GM21526 (cell line): ENCODE data around the gene KSR2.
"Not testable (repeated sequence)": the region's sequence is repeated elsewhere in the genome, so short reads cannot be mapped to it uniquely, and the experiment has no call there.

ENCODE experiments used
- ATAC-seq: cut with Tn5 transposase; IDR thresholded peaks from one replicate; pipeline ENCODE4 v1.9.1; 2021; ENCODE audit warnings: moderate library complexity; ENCODE audit not compliant: unreplicated experiment, low FRiP score

The KSR2 gene

GRCh38 chr12:117968826-117969659 lies at the start of gene KSR2:
Gene KSR2 (minus strand): TSS chr12:117968990. CDS start chr12:117968255, 735 bp downstream.
- ATAC-seq = peak; percentile 89

- ATAC-seq = no peak
These were observed 49.1 kb upstream of the KSR2 start for GRCh38 chr12:118017926-118018325.

GRCh38 chr12:118016424-118017264 lies 47.9 kb upstream of the KSR2 start, which contains the start of gene RFC5:
Gene RFC5 (plus strand): TSS chr12:118016703. CDS start chr12:118016828, 125 bp downstream.
- peak; percentile 97 for ATAC-seq

- ATAC-seq = no peak
These were observed 47.2 kb upstream of the KSR2 start for GRCh38 chr12:118015944-118016343.

- ATAC-seq = no peak
These were observed 46.5 kb upstream of the KSR2 start for GRCh38 chr12:118015306-118015705.

- no peak for ATAC-seq
These were observed 44.5 kb upstream of the KSR2 start for GRCh38 chr12:118013283-118013682.

GRCh38 chr12:118011961-118012360 lies 43.2 kb upstream of the KSR2 start:
- ATAC-seq = no peak

- ATAC-seq = no peak
These were observed 42.6 kb upstream of the KSR2 start for GRCh38 chr12:118011377-118011776.

- ATAC-seq = no peak
These were observed 42.1 kb upstream of the KSR2 start for GRCh38 chr12:118010903-118011302.

GRCh38 chr12:117999806-118000205 lies 31.0 kb upstream of the KSR2 start:
- ATAC-seq = not testable (repeated sequence)

- no peak for ATAC-seq
These were observed 29.9 kb upstream of the KSR2 start for GRCh38 chr12:117998719-117999118.

GRCh38 chr12:117994551-117995438 lies 26.0 kb upstream of the KSR2 start:
- no peak for ATAC-seq

- no peak for ATAC-seq
These were observed 18.1 kb upstream of the KSR2 start for GRCh38 chr12:117986705-117987469.

GRCh38 chr12:117985182-117985581 lies 16.4 kb upstream of the KSR2 start:
- no peak for ATAC-seq

- ATAC-seq = no peak
These were observed 12.5 kb upstream of the KSR2 start for GRCh38 chr12:117981267-117981666.

GRCh38 chr12:117980616-117981015 lies 11.8 kb upstream of the KSR2 start:
- ATAC-seq = no peak

GRCh38 chr12:117977373-117977772 lies 8.6 kb upstream of the KSR2 start:
- no peak for ATAC-seq

GRCh38 chr12:117975006-117975405 lies 6.2 kb upstream of the KSR2 start:
- ATAC-seq = no peak

GRCh38 chr12:117972301-117972700 lies 3.5 kb upstream of the KSR2 start:
- ATAC-seq = no peak

- no peak for ATAC-seq
These were observed 1.5 kb upstream of the KSR2 start for GRCh38 chr12:117970334-117970733.
